Neural cell (in vitro differentiated cells): ENCODE measurements around the gene RAET1E. TPM values are rescaled to one million over a fixed set of nuclear protein-coding genes. Genes with fewer than 3 reads are reported as not detected.

Experiments
- H2AFZ ChIP-seq: fragments of 200-600, 300-800 bp; sonication (generic), shearing (Covaris generic); 2 replicates; pipeline ENCODE4 v1.6.0; 2014; ENCODE audit warnings: low read depth, mild to moderate bottlenecking, antibody characterized with exemption, low read length, moderate library complexity
- H3F3A ChIP-seq: fragments of 200-600 bp; shearing (Covaris generic); 2 replicates; pipeline ENCODE4 v1.6.1; 2016; ENCODE audit warnings: mild to moderate bottlenecking, moderate library complexity, mixed read lengths, antibody characterized with exemption, low read length; ENCODE audit not compliant: insufficient read depth, poor library complexity, severe bottlenecking
- H3K27ac ChIP-seq: fragments of 200-600, 300-800 bp; sonication (generic), shearing (Covaris generic); 2 replicates; pipeline ENCODE4 v1.5.1; 2014; ENCODE audit warnings: mild to moderate bottlenecking, low read length, moderate library complexity
- H3K27me3 ChIP-seq: fragments of 300-800, 200-600 bp; sonication (generic), shearing (Covaris generic); 2 replicates; pipeline ENCODE4 v1.6.0; 2014; ENCODE audit warnings: mild to moderate bottlenecking, low read depth, low read length, moderate library complexity; ENCODE audit not compliant: insufficient read depth
- H3K36me3 ChIP-seq: fragments of 300-800, 200-600 bp; sonication (generic), shearing (Covaris generic); 2 replicates; pipeline ENCODE4 v1.5.1; 2014; ENCODE audit warnings: mild to moderate bottlenecking, antibody characterized with exemption, low read length, moderate library complexity; ENCODE audit not compliant: insufficient read depth
- H3K4me2 ChIP-seq: fragments of 300-800, 200-600 bp; sonication (generic), shearing (Covaris generic); 2 replicates; pipeline ENCODE4 v1.6.0; 2014; ENCODE audit warnings: mild to moderate bottlenecking, low read length
- H3K4me3 ChIP-seq: fragments of 300-800, 200-600 bp; sonication (generic), shearing (Covaris generic); 2 replicates; pipeline ENCODE4 v1.5.1; 2014; ENCODE audit warnings: mild to moderate bottlenecking, low read length, moderate library complexity
- H3K79me2 ChIP-seq: fragments of 200-600 bp; shearing (Covaris generic); replicated peaks from 2 replicates; pipeline ENCODE4 v1.6.0; 2014; ENCODE audit warnings: mild to moderate bottlenecking, low read length, moderate library complexity; ENCODE audit not compliant: insufficient read depth
- H3K9ac ChIP-seq: fragments of 300-800, 200-600 bp; sonication (generic), shearing (Covaris generic); 2 replicates; pipeline ENCODE4 v1.6.1; 2016; ENCODE audit warnings: mild to moderate bottlenecking, low read length, mixed read lengths
- H3K9me2 ChIP-seq: fragments of 200-600 bp; shearing (Covaris generic); 2 replicates; pipeline ENCODE4 v1.6.1; 2016; ENCODE audit warnings: mild to moderate bottlenecking, low read length, mixed read lengths; ENCODE audit not compliant: insufficient read depth
- H3K9me3 ChIP-seq: fragments of 200-600, 300-800 bp; sonication (generic), shearing (Covaris generic); 2 replicates; pipeline ENCODE4 v1.6.1; 2016; ENCODE audit warnings: mild to moderate bottlenecking, mixed run types, low read length, moderate library complexity, mixed read lengths
- H4K20me1 ChIP-seq: fragments of 200-600 bp; shearing (Covaris generic); 2 replicates; pipeline ENCODE4 v1.6.1; 2016; ENCODE audit warnings: mild to moderate bottlenecking, mixed run types; ENCODE audit not compliant: insufficient read depth
- EP300 ChIP-seq: fragments of 450-650 bp; conservative IDR thresholded peaks from 2 replicates; pipeline ENCODE4 v1.6.1; 2014; ENCODE audit warnings: antibody characterized with exemption, mild to moderate bottlenecking, moderate library complexity; ENCODE audit not compliant: poor library complexity, severe bottlenecking
- EZH2 ChIP-seq: fragments of 200-600, 300-800 bp; shearing (Covaris generic), sonication (generic); IDR thresholded peaks from 2 replicates; pipeline ENCODE4 v1.6.1; 2014; ENCODE audit warnings: antibody characterized with exemption, low read length, borderline replicate concordance, mild to moderate bottlenecking; ENCODE audit not compliant: insufficient read depth, poor library complexity, severe bottlenecking
- MXI1 ChIP-seq: fragments of 450-650 bp; conservative IDR thresholded peaks from 2 replicates; pipeline ENCODE4 v1.6.1; 2014; ENCODE audit warnings: antibody characterized with exemption, mild to moderate bottlenecking; ENCODE audit not compliant: poor library complexity, severe bottlenecking
- POLR2AphosphoS5 ChIP-seq: IDR thresholded peaks from 2 replicates; pipeline ENCODE4 v1.6.1; 2012
- RAD21 ChIP-seq: fragments of 450-650 bp; conservative IDR thresholded peaks from 2 replicates; pipeline ENCODE4 v1.6.1; 2014; ENCODE audit warnings: antibody characterized with exemption, mild to moderate bottlenecking, moderate library complexity
- REST ChIP-seq: IDR thresholded peaks from 2 replicates; pipeline ENCODE4 v1.6.1; 2012; ENCODE audit warnings: borderline replicate concordance
- SMC3 ChIP-seq: fragments of 450-650 bp; conservative IDR thresholded peaks from 2 replicates; pipeline ENCODE4 v1.6.1; 2014; ENCODE audit warnings: antibody characterized with exemption, mild to moderate bottlenecking, moderate library complexity; ENCODE audit not compliant: poor library complexity
- TAF1 ChIP-seq: IDR thresholded peaks from 2 replicates; pipeline ENCODE4 v1.6.1; 2012; ENCODE audit warnings: low read depth
- polyA plus RNA-seq: library from polyadenylated mRNA; depleted of rRNA; stranded (reverse); fragments of >200 nt; gene quantifications from 2 replicates; pipeline ENCODE4 v1.2.3, GENCODE V29; 2014
- TF ChIP-seq, protein P1 (sequence below): fragments of 450-650 bp; IDR thresholded peaks from 2 replicates; pipeline ENCODE4 v1.5.1; 2014; ENCODE audit warnings: antibody characterized with exemption, mild to moderate bottlenecking, moderate library complexity; ENCODE audit not compliant: poor library complexity, severe bottlenecking

The RAET1E gene
- polyA plus RNA-seq, 1 donor from 2014 or later: not detected

DNA sequence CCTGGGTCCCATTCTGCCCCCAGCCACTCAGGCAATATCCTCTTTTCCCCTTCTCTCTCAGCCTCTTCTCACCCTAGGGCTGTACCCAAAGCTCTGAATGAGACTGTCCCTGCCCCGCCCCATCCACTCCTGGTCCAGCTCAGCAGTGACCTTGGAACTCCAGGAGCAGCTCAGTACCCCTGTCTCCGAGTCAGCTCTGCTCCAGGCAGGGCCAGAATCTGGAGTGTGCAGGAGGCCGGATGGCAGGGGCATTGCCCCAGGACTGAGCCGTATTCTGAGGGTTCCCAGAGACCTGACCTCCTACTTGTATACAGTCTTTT, 27.0 kb upstream of the RAET1E start:
- no peak overlapping the region for H3K4me2 ChIP-seq
- H3F3A ChIP-seq: no peaks in the 10 kb centered on the region
- peaks cover 84% of the 10 kb centered on the region for H3K27me3 ChIP-seq
- H3K36me3 ChIP-seq: no peaks in the 10 kb centered on the region
- H3K9me2 ChIP-seq: no peaks in the 10 kb centered on the region
- no peak overlapping the region for H3K27ac ChIP-seq
- no peaks in the 10 kb centered on the region for H4K20me1 ChIP-seq
- no peaks in the 10 kb centered on the region for H3K79me2 ChIP-seq
- H3K9ac ChIP-seq: no peak overlapping the region
- no peak overlapping the region for H3K4me3 ChIP-seq
- H3K9me3 ChIP-seq: peaks cover 4% of the 10 kb centered on the region
- no peak overlapping the region for H2AFZ ChIP-seq
- TF ChIP-seq, protein P1, sequence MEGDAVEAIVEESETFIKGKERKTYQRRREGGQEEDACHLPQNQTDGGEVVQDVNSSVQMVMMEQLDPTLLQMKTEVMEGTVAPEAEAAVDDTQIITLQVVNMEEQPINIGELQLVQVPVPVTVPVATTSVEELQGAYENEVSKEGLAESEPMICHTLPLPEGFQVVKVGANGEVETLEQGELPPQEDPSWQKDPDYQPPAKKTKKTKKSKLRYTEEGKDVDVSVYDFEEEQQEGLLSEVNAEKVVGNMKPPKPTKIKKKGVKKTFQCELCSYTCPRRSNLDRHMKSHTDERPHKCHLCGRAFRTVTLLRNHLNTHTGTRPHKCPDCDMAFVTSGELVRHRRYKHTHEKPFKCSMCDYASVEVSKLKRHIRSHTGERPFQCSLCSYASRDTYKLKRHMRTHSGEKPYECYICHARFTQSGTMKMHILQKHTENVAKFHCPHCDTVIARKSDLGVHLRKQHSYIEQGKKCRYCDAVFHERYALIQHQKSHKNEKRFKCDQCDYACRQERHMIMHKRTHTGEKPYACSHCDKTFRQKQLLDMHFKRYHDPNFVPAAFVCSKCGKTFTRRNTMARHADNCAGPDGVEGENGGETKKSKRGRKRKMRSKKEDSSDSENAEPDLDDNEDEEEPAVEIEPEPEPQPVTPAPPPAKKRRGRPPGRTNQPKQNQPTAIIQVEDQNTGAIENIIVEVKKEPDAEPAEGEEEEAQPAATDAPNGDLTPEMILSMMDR: no peak
- TF ChIP-seq TAF1 (no peak), EP300 (no peak), SMC3 (no peak), POLR2AphosphoS5 (no peak), REST (no peak), EZH2 (no peak), RAD21 (no peak), MXI1 (no peak)

- Histone ChIP-seq H4K20me1 (no peaks in the 10 kb centered on the region), H3K4me3 (no peak overlapping the region), H3F3A (no peaks in the 10 kb centered on the region), H3K9me3 (peaks cover 4% of the 10 kb centered on the region), H3K27me3 (peaks cover 79% of the 10 kb centered on the region), H3K27ac (no peak overlapping the region), H3K9ac (no peak overlapping the region), H3K36me3 (no peaks in the 10 kb centered on the region), H3K9me2 (no peaks in the 10 kb centered on the region), H3K4me2 (no peak overlapping the region), H2AFZ (no peak overlapping the region), H3K79me2 (no peaks in the 10 kb centered on the region)
- TF ChIP-seq MXI1: no peak
Observed at GRCh38 chr6:149924206-149924932, 26.5 kb upstream of the RAET1E start.
